HepG2 (cell line): ENCODE measurements around the gene CHADL. TPM values are rescaled to one million over a fixed set of nuclear protein-coding genes. Genes with fewer than 3 reads are reported as not detected.

Experiments used
- ATAC-seq: fragments of 200-7000 bp; cut with Tn5 transposase; 3 replicates; pipeline ENCODE4 v1.9.1; 2020; ENCODE audit warnings: mild to moderate bottlenecking, moderate library complexity
- BruUV-seq: library from RNA; stranded (reverse); fragments of 400-500 nt; replicated peaks from 2 replicates; lab custom pipeline; 2021; lab: Mats Ljungman, UMichigan
- CTCF ChIA-PET: fragments of 300-600 bp; formaldehyde crosslinking; extraction: SDS; loops from one replicate; lab custom pipeline; 2021; ENCODE audit warnings: low total read pairs, inconsistent platforms, low intra/inter-chr PET ratio; lab: Yijun Ruan, JAX
- POLR2A ChIA-PET: fragments of 350-600 bp; sonication (Branson Sonifier 250); formaldehyde crosslinking; loops from one replicate; lab custom pipeline; 2020; ENCODE audit warnings: antibody characterized with exemption, inconsistent platforms; lab: Yijun Ruan, JAX
- DNase-seq: peaks from one replicate; pipeline ENCODE4 v3.0.0-alpha.2; 2015; ENCODE audit warnings: low spot score
- FAIRE-seq: peaks from 3 replicates; lab custom pipeline; 2011; peaks lifted over from hg19 to GRCh38; lab: Jason Lieb, UNC
- H2AFZ ChIP-seq: one replicate; pipeline ENCODE4 v1.6.1; 2011; ENCODE audit warnings: low read length, inconsistent platforms
- H3K27ac ChIP-seq: fragments of 300-600 bp; 3 replicates; pipeline ENCODE4 v1.8.0; 2011; ENCODE audit warnings: mixed run types, mild to moderate bottlenecking, mixed read lengths, low read length, inconsistent platforms; ENCODE audit not compliant: insufficient read depth; ENCODE audit errors: extremely low read length
- H3K27me3 ChIP-seq, 2 experiments: fragments of 200-600 bp in 1 of 2; 2 replicates in 1 of 2; 3 replicates in 1 of 2; pipeline versions ENCODE4 v1.6.0 to v1.8.0; 2011; ENCODE audit warnings: low read length in 2 of 2, mild to moderate bottlenecking in 2 of 2, moderate library complexity in 2 of 2, inconsistent platforms in 1 of 2; ENCODE audit not compliant: insufficient read depth in 2 of 2, control insufficient read depth in 1 of 2
- H3K36me3 ChIP-seq, 2 experiments: fragments of 200-600 bp in 1 of 2; replicated peaks in 1 of 2; 2 replicates in 1 of 2; 3 replicates in 1 of 2; pipeline versions ENCODE4 v1.5.1 to v1.8.0; 2011; ENCODE audit warnings: low read length in 2 of 2, inconsistent platforms in 1 of 2; ENCODE audit not compliant: insufficient read depth in 2 of 2, control insufficient read depth in 1 of 2
- H3K4me1 ChIP-seq: 2 replicates; pipeline ENCODE4 v1.5.1; 2012; ENCODE audit warnings: low read length, inconsistent platforms; ENCODE audit not compliant: insufficient read depth
- H3K4me2 ChIP-seq: 2 replicates; pipeline ENCODE4 v1.6.0; 2011; ENCODE audit warnings: low read depth, low read length, inconsistent platforms
- H3K4me3 ChIP-seq, 3 experiments: fragments of 200-600 bp in 1 of 3; sonication (generic), shearing (Covaris generic) in 1 of 3; replicated peaks in 1 of 3; 2 replicates each; pipeline ENCODE4 v1.5.1; 2011 to 2016; ENCODE audit warnings: low read length in 3 of 3, inconsistent platforms in 2 of 3, low read depth in 2 of 3, mild to moderate bottlenecking in 2 of 3, control low read depth in 1 of 3, mixed read lengths in 1 of 3; ENCODE audit not compliant: insufficient read depth in 1 of 3
- H3K79me2 ChIP-seq: one replicate; pipeline ENCODE4 v1.6.1; 2011; ENCODE audit warnings: low read length, inconsistent platforms; ENCODE audit not compliant: insufficient read depth
- H3K9ac ChIP-seq: 2 replicates; pipeline ENCODE4 v1.6.0; 2011; ENCODE audit warnings: mild to moderate bottlenecking, low read depth, low read length, inconsistent platforms; ENCODE audit not compliant: insufficient read depth
- H3K9me3 ChIP-seq: 2 replicates; pipeline ENCODE4 v1.5.1; 2012; ENCODE audit warnings: mild to moderate bottlenecking, low read length
- H4K20me1 ChIP-seq: 2 replicates; pipeline ENCODE4 v1.6.0; 2011; ENCODE audit warnings: inconsistent platforms, mild to moderate bottlenecking, low read length, moderate library complexity; ENCODE audit not compliant: insufficient read depth
- GFI1 ChIP-seq: sonication (generic); formaldehyde crosslinking; IDR thresholded peaks from 2 replicates; pipeline ENCODE4 v1.5.0; 2020; ENCODE audit warnings: missing genetic modification reagents, mild to moderate bottlenecking, borderline replicate concordance
- HOXA9 ChIP-seq: sonication (generic); formaldehyde crosslinking; IDR thresholded peaks from 2 replicates; pipeline ENCODE4 v1.8.1; 2022; ENCODE audit warnings: missing genetic modification reagents, mild to moderate bottlenecking, moderate library complexity, borderline replicate concordance
- NR2C2 ChIP-seq: sonication (generic); formaldehyde crosslinking; IDR thresholded peaks from 2 replicates; pipeline ENCODE4 v1.4.0; 2020; ENCODE audit warnings: missing genetic modification reagents, mild to moderate bottlenecking, moderate library complexity, borderline replicate concordance
- ZNF292 ChIP-seq: sonication (generic); formaldehyde crosslinking; IDR thresholded peaks from 2 replicates; pipeline ENCODE4 v1.8.1; 2022; ENCODE audit warnings: mild to moderate bottlenecking, low read depth, missing genetic modification reagents, borderline replicate concordance
- ZNF589 ChIP-seq: sonication (generic); formaldehyde crosslinking; conservative IDR thresholded peaks from 2 replicates; pipeline ENCODE4 v1.8.0; 2022; ENCODE audit warnings: mild to moderate bottlenecking, moderate library complexity, missing genetic modification reagents
- WGBS: methylation state at CpG from one replicate; pipeline ENCODE4 v1.1.6; 2017; ENCODE audit warnings: low lambda C conversion rate; 5-methylcytosine and 5-hydroxymethylcytosine counted together
- in situ Hi-C: cut with HindIII; loops from 2 replicates; pipeline ENCODE4 v1.10.0; 2017; ENCODE audit warnings: low pct_unique_long_range_greater_than_20kb; ENCODE audit not compliant: extremely low pct_ligation_motif_present
- intact Hi-C: fragments of 100-400 bp; cut with micrococcal nuclease; formaldehyde crosslinking; loops from one replicate; pipeline ENCODE4 v1.10.0; 2022; ENCODE audit not compliant: unreplicated experiment
- polyA plus RNA-seq, 8 experiments: library from polyadenylated mRNA; depleted of rRNA in 3 of 8; stranded (reverse) in 7 of 8; unstranded in 1 of 8; fragments of >200 nt; fragmentation: Illumina TruSeq in 4 of 8; extraction: Trizol in 4 of 8; gene quantifications; 2 replicates each; pipeline versions ENCODE4 v1.2.1 to v1.2.3, GENCODE V29; 2011 to 2016; ENCODE audit warnings: low read depth in 4 of 8, missing spikeins in 1 of 8, mixed read lengths in 1 of 8; ENCODE audit not compliant: insufficient read depth in 1 of 8
- total RNA-seq, 5 experiments: library from RNA; depleted of rRNA; stranded (reverse); fragments of >200 nt; fragmentation: Illumina TruSeq; extraction: Trizol; gene quantifications; 2 replicates each; pipeline ENCODE4 v1.2.3, GENCODE V29; 2016; ENCODE audit warnings: low read depth in 1 of 5
- TF ChIP-seq, protein P1 (sequence below): IDR thresholded peaks from 2 replicates; pipeline ENCODE4 v1.6.1; 2016; ENCODE audit warnings: missing compliant biosample characterization, missing genetic modification reagents, borderline replicate concordance

The CHADL gene
- total and polyA plus RNA-seq, 2 of the 13 experiments (the other 11 are each of a cell fraction or from before 2014, with no cell fraction given): 2.8 to 8.1 TPM

- Histone ChIP-seq H3K27me3 (peaks cover 0 to 2% of the 10 kb centered on the region in 2 experiments; a peak in 1 of 5 replicates), H3K4me2 (peak overlapping the region; percentile 81), H4K20me1 (no peaks in the 10 kb centered on the region), H3K79me2 (no peaks in the 10 kb centered on the region), H3K4me1 (peaks cover 37% of the 10 kb centered on the region), H3K36me3 (no peaks in the 10 kb centered on the region), H2AFZ (peak overlapping the region; percentile 78), H3K4me3 (peak overlapping the region; percentile 58 to 87 (median 61)), H3K27ac (no peak overlapping the region), H3K9me3 (no peaks in the 10 kb centered on the region), H3K9ac (peak overlapping the region; percentile 49; the same call in 1 of the 2 replicates)
- 0 out of 2 replicates have a peak, but pooled peaks have one; percentile 5 for TF ChIP-seq GFI1 (CRISPR knock-in tag)
- TF ChIP-seq ZNF589 (CRISPR knock-in tag): 0 out of 2 replicates have a peak, but pooled peaks have one; percentile 2
- TF ChIP-seq, protein P1, sequence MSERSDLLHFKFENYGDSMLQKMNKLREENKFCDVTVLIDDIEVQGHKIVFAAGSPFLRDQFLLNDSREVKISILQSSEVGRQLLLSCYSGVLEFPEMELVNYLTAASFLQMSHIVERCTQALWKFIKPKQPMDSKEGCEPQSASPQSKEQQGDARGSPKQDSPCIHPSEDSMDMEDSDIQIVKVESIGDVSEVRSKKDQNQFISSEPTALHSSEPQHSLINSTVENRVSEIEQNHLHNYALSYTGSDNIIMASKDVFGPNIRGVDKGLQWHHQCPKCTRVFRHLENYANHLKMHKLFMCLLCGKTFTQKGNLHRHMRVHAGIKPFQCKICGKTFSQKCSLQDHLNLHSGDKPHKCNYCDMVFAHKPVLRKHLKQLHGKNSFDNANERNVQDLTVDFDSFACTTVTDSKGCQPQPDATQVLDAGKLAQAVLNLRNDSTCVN (CRISPR knock-in tag): 0 out of 2 replicates have a peak, but pooled peaks have one; percentile 2
- peak; percentile 4; the same call in 1 of the 2 replicates for TF ChIP-seq ZNF292
- TF ChIP-seq HOXA9 (CRISPR knock-in tag): 0 out of 2 replicates have a peak, but pooled peaks have one; percentile 15
- TF ChIP-seq NR2C2 (CRISPR knock-in tag): no peak
- DNase-seq (no peak), FAIRE-seq (no peak), ATAC-seq (peak; percentile 25; the same call in 2 of the 3 replicates)
- in situ Hi-C loops (no loop called here), intact Hi-C loops (no loop called here)
- BruUV-seq: no TSS peak
- ChIA-PET CTCF (no interaction called here), POLR2A (no interaction called here)
- 2% methylated on average over 9 of the region's 9 CpGs for WGBS
Measured at GRCh38 chr22:41198027-41198580, 42.6 kb downstream of the CHADL start.
